Mesenteric fat pad (tissue), 1 donor: Measurements from ENCODE around the gene DCANP1. TPM values are rescaled to one million over a fixed set of nuclear protein-coding genes. Genes with fewer than 3 reads are reported as not detected.

Experiments used
- DNase-seq: peaks from one replicate; pipeline ENCODE4 v3.0.0-alpha.2; 2020; ENCODE audit warnings: low spot score
- total RNA-seq: library from RNA; stranded (reverse); fragmentation: NEBNext Ultra II Directional; extraction: Animal tissue kit (Norgen Biotek cat#: 25700); gene quantifications from one replicate; pipeline ENCODE4 v1.2.1, GENCODE V29; 2021
- donor health status: DM: yes; HTN: yes; CAD: no.

Gene DCANP1
- total RNA-seq, 1 donor from 2014 or later = not detected

DNA sequence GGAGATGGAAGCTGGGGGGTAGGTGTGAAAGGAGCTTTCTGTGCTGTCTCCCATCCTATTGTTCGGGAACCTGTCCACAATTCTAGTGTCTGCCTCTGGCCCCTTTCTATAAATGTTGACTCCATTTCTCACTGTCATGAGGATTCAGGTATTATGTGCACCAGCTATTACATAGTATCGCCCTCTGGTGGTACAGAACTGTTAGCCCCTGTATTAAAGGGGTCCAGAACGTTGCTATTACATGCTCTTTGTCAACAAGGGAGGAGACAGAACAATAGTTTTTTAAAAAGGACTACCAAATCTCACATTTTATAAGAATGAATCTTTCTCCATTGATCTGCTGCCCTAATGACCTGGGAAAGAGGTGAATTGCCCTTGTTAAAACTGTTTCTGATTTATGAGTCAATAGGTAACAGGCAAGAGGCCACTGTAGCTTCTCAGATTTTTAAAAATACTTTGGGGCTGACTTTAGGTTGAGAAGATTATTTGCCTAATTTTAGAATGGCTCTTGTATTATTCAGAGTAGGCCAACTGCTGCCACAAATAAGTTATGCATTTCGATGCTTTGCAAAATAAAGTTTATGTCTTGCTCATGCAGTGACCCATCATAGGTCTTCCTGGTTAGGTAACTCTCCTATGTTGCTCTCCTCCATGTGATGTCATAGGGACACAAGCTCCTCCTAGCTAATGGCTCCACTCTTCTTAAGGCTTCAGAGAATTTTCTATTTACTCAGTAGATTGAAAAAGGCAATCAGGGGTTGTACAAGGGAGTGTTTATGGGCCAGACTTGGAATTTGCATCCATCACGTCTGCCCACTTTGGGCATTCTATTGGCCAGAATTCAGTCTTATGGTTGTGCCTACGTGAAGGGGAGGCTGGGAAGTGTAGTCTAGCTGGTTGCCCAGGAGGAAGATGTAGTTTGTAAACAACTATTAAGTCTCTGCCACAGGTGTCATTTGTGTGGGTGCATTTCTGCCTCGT, 20.8 kb downstream of the DCANP1 start:
- DNase-seq = no peak

DNA sequence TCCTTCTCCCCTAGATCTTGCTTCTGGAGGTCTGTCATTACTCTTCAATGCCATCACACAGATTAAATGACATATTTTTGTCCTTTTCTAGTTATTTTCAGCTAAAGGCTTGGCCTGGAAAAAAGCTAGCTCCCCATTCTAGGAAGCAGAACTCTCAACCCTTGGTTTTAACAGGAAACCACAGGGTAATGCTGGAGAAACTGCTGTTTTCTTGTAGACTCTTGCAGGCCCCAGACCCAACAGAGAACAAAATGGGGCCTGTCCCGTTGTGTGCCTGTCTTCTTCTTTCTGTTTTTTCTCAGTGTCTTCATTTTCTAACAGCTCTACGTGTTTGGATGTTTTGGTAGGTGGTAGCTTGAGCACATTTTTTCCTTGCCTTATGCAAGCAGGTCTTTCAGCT, 21.5 kb downstream of the DCANP1 start:
- DNase-seq = no peak

- no peak for DNase-seq
These were observed 23.3 kb downstream of the DCANP1 start for GRCh38 chr5:135423846-135424168.

DNA sequence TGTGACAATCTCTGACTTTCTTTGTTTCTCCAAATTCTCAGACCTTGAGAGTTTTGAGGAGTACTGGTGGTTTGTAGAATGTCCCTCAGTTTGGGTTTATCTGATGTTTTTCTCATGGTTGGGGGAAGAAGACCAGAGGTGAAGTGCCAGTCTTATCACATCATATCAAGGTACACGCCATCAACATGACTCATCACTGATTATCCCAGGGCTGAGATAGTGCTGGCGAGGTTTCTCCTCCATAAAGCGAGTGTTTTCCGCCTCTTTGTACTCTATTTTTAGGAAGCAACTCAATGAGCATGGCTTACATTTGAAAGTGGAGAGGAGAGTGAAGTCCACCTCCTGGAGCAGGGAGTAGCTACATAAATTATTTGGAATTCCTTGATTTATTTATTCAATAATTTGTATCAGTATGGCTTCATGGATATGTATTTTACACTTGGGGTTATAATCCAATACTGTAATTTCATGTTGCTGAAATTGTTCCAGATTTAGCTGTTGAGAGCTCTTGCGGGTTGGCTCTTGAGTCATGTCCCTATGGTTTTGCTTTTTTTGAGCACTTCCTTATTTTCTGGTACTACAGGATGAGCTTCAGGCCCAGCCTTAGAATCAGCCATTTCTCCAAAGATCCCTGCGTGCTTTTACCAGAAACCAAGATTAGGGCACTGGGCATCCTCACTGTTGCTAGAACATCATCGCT, 23.9 kb downstream of the DCANP1 start:
- DNase-seq = no peak

DNA sequence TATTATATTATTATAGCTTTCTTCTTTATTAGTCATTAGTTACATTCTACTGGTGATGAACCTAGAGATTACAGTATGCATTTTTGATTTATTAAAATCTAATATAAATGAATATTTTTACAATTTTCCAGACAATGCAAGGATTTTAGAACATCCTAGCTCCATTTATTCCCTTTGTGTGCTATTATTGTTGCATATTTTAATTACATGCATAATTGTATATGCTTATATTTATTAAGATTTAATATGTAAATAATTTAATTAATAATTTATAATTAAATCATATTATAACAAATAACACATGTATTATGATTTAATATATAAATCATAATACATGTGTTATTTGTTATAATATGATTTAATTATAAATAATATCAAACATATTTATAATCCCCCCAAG, 24.7 kb downstream of the DCANP1 start:
- DNase-seq = no peak

DNA sequence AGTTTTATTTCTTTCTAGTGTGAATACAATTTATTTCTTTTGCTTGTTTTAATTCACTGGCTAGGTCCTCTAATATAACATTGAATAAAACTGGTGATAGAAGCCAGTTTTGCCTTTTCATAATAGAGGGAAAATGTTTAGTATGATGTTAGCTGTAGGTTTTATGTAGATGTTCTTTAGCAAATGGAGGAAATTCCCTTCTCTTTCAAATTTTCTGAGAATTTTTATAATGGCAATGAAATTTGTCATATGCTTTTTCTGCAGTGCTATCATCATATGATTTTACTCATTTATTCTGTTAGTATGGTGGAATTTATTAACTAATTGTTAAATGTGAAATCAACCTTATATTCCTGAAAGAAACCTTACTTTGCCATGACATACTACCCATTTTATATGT, 30.1 kb downstream of the DCANP1 start:
- no peak for DNase-seq

DNA sequence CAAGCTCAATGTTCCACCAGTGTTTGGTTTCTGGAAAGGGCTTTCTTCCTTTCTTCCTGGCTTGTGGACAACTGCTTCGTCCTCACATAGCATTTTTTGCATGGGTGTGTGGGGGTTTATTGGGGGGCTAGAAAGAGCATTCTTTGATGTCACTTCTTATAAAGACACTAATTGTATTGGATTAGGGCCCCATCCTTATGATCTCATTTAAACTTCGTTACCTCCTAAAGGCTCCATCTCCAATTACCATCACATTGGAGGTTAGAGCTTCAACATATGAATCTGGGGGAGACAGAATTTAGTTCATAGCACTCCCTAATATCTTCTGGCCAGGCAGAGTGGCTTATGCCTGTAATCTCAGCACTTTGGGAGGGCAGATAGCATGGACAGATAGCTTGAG, 42.1 kb downstream of the DCANP1 start:
- no peak for DNase-seq

DNA sequence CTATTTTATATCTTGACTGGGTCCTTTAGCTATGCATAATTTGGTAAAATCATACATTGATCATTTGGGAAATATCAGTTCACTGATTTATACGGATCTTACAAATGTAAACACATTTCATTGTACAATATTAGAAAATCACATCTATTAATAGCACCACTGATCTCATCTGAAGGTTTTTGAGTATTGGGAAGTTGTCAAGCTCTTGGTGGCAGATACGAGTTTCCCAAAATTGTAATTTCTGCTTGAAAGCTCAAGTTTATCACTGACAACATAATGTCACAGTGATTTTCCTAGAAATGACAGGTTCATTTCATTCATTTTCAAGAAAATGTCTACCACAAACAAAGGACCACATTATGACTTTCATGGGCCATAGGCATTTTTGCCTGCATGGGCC, 45.1 kb downstream of the DCANP1 start:
- no peak for DNase-seq

GRCh38 chr5:135400866-135401265, 46.3 kb downstream of the DCANP1 start:
- DNase-seq = no peak

- no peak for DNase-seq
These were observed 47.2 kb downstream of the DCANP1 start for GRCh38 chr5:135399794-135400542.

GRCh38 chr5:135398855-135399793, 48.0 kb downstream of the DCANP1 start, which contains the start of gene MACROH2A1:
Gene MACROH2A1 (minus strand): TSS chr5:135399231. CDS start chr5:135389093, 10,138 bp downstream.
- peak; percentile 98 for DNase-seq

GRCh38 chr5:135398160-135398854, 48.8 kb downstream of the DCANP1 start:
- no peak for DNase-seq

DNA sequence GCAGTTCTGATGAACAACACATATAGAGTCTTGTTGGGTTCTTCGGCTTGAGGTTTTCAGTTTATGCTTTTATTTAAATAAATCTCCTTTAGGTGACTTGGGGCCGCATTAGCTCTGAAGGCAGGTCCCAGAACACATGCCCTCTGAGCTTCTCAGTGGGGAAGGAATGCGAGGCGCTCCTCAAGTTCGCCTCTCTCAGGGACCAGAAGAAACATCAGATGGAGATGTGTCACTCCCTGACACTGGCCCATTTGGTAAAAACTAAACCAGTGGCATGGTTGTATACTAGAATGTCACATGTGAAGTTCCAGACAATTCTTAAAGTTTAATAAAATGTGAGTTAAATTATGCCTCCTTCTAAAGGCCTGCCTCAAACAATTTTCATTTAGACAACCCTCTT, 50.1 kb downstream of the DCANP1 start:
- no peak for DNase-seq

DNA sequence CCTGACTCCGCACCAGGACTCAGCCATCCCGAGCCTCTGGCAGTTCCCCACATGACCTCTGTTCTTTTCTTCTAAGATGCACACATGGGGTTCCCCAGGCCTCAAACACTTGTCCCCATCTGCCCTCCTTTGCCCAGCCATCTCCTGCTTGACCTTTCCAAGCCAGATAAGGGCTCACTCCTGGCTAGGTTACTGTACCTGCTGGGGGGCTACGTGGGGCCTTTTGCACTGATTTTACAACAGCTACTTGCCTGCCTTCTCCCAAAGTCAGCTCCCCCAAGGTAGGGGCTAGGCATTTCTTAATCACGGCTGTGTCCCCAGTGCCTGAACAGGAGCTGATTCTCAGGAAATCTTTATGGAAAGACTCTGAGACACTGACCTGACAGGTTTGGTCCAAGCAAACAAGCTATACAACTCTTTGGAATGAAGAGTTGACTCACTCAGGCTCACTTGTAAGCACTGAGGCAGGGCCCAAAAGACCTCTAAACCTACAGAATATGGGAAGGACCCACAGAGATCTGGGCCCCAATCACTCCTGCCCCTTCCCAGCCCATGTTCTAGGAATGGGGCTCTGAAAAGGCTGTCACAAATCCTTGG, 50.6 kb downstream of the DCANP1 start:
- DNase-seq = no peak

- DNase-seq = no peak
These were observed 51.3 kb downstream of the DCANP1 start for GRCh38 chr5:135395866-135396265.

DNA sequence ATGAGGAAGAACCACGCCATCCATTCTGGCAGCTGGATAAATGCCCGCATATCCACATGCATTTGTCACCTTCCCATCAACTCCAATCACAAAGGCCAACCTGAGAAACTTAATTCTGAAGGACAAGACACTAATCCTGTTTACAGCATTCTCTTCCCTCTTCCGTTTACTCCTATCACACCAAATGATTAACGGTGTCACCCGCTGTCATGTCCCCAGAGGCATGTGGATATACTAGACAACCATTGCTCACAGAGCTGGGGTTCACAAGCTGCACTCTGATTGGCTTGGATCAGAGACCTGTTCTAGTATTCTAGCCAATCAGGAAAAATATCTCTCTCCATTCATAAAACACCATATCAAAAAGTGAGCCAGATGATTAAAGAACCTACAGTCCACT, 51.7 kb downstream of the DCANP1 start:
- DNase-seq = no peak
